NCI-H2171 treated with DMSO at 0.1 percent for 48 hours (cell line): ENCODE measurements around the gene CPED1.
"Not testable (repeated sequence)": the region's sequence is repeated elsewhere in the genome, so short reads cannot be mapped to it uniquely, and the experiment has no call there.

Experiments
- DNase-seq: peaks from one replicate; lab custom pipeline; 2025; lab: John Stamatoyannopoulos, UW

The CPED1 gene

GRCh38 chr7:121020249-121020988 lies 31.9 kb downstream of the CPED1 start:
- no peak for DNase-seq

GRCh38 chr7:121020989-121021969 lies 32.8 kb downstream of the CPED1 start:
- no peak for DNase-seq

- no peak for DNase-seq
Measured at GRCh38 chr7:121023194-121023593, 34.7 kb downstream of the CPED1 start.

- DNase-seq: no peak
Measured at GRCh38 chr7:121023683-121024511, 35.4 kb downstream of the CPED1 start.

- no peak for DNase-seq
Measured at GRCh38 chr7:121024611-121025010, 36.1 kb downstream of the CPED1 start.

- peak; percentile 20 for DNase-seq
Measured at GRCh38 chr7:121026159-121026558, 37.6 kb downstream of the CPED1 start.

GRCh38 chr7:121026577-121027111 lies 38.1 kb downstream of the CPED1 start:
- DNase-seq: peak; percentile 15

- no peak for DNase-seq
Measured at GRCh38 chr7:121027761-121028669, 39.5 kb downstream of the CPED1 start.

- no peak for DNase-seq
Measured at GRCh38 chr7:121029302-121029701, 40.8 kb downstream of the CPED1 start.

- no peak for DNase-seq
Measured at GRCh38 chr7:121030308-121030707, 41.8 kb downstream of the CPED1 start.

GRCh38 chr7:121032645-121033460 lies 44.3 kb downstream of the CPED1 start:
- peak; percentile 10 for DNase-seq

GRCh38 chr7:121034929-121035328 lies 46.4 kb downstream of the CPED1 start:
- DNase-seq: no peak

GRCh38 chr7:121036776-121037175 lies 48.3 kb downstream of the CPED1 start:
- not testable (repeated sequence) for DNase-seq

- DNase-seq: not testable (repeated sequence)
Measured at GRCh38 chr7:121037329-121037728, 48.8 kb downstream of the CPED1 start.

- DNase-seq: no peak
Measured at GRCh38 chr7:121037957-121038716, 49.6 kb downstream of the CPED1 start.

- DNase-seq: no peak
Measured at GRCh38 chr7:121038717-121039509, 50.4 kb downstream of the CPED1 start.

- no peak for DNase-seq
Measured at GRCh38 chr7:121039510-121039822, 51.0 kb downstream of the CPED1 start.

- DNase-seq: no peak
Measured at GRCh38 chr7:121039994-121040393, 51.5 kb downstream of the CPED1 start.
